Activated CD4-positive, alpha-beta T cell treated with anti-CD3 and anti-CD28 coated beads for 36 hours (primary cell): ENCODE measurements around the gene TAS2R39. TPM values are rescaled to one million over a fixed set of nuclear protein-coding genes. Genes with fewer than 3 reads are reported as not detected.

Source experiments
- ATAC-seq: fragments of 200-7000 bp; cut with Tn5 transposase; one replicate; pipeline ENCODE4 v1.10.0; 2021; ENCODE audit warnings: mild to moderate bottlenecking, moderate library complexity
- CTCF ChIA-PET: fragments of 350-600 bp; sonication (Branson Sonifier 250); formaldehyde crosslinking; loops from one replicate; lab custom pipeline; 2021; ENCODE audit warnings: antibody characterized with exemption; lab: Charles Lee
- POLR2A ChIA-PET: fragments of 350-600 bp; sonication (Branson Sonifier 250); formaldehyde crosslinking; loops from one replicate; lab custom pipeline; 2021; ENCODE audit warnings: antibody characterized with exemption, inconsistent platforms; lab: Charles Lee
- DNase-seq: peaks from one replicate; pipeline ENCODE4 v3.0.0-alpha.2; 2020
- H3K27ac Mint-ChIP-seq: one replicate; pipeline ENCODE4 v1.8.0; 2021; ENCODE audit warnings: mixed read lengths
- H3K27me3 Mint-ChIP-seq: one replicate; pipeline ENCODE4 v1.8.0; 2021; ENCODE audit warnings: mixed read lengths
- H3K36me3 Mint-ChIP-seq: one replicate; pipeline ENCODE4 v1.8.0; 2021; ENCODE audit warnings: low read depth, mixed read lengths
- H3K4me1 Mint-ChIP-seq: one replicate; pipeline ENCODE4 v1.8.0; 2021; ENCODE audit warnings: mixed read lengths
- H3K4me3 Mint-ChIP-seq: one replicate; pipeline ENCODE4 v1.8.0; 2021; ENCODE audit warnings: mild to moderate bottlenecking, moderate library complexity, mixed read lengths
- H3K9me3 Mint-ChIP-seq: one replicate; pipeline ENCODE4 v1.8.0; 2021; ENCODE audit warnings: low read depth, mixed read lengths
- intact Hi-C, 2 experiments: fragments of 100-400 bp; cut with DNase I in 1 of 2; cut with micrococcal nuclease in 1 of 2; formaldehyde crosslinking; loops; one replicate each; pipeline versions ENCODE4 v1.14.2 to v1.15.1; 2022 to 2024; cut with DNase I, micrococcal nuclease
- total RNA-seq, 2 experiments: library from RNA; stranded (reverse); gene quantifications; one replicate each; pipeline ENCODE4 v1.2.3, GENCODE V29; 2021

The TAS2R39 gene
- total RNA-seq, 2 experiments from 2014 or later = not detected

DNA sequence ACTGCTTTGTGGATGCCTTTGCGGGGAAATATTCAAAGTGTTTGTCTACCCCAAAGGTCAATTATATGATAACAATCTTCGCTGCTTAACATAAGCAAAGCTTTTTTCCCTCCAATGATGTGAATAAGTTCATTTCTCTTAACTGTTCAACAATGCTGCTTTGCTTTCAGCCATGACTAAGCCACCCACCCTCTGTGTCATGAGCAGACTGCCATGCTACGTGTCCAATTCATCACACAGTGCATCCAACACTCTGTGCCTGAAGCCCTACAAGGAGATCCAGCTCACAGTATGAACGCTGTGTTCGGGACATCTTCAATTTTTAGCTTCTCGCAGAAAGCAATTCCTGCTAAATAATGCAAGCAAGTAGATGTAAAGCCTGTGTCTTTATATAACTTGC is 32.9 kb downstream of the TAS2R39 start:
- ChIA-PET CTCF (interaction anchor here (0.6 to 5.7 kb wide), 17 partner anchors 24 to 699 kb away, joined by 3 to 247 read pairs (median 5); partner anchors contain the start of gene GSTK1), POLR2A (no interaction called here)
- no peak for ATAC-seq
- H3K36me3 Mint-ChIP-seq = no peaks in the 10 kb centered on the region
- no peak overlapping the region for H3K4me3 Mint-ChIP-seq
- H3K27ac Mint-ChIP-seq = no peak overlapping the region
- no peaks in the 10 kb centered on the region for H3K4me1 Mint-ChIP-seq
- H3K27me3 Mint-ChIP-seq = peaks cover 2% of the 10 kb centered on the region
- intact Hi-C loops = loop anchor here (5.0 to 10.0 kb wide), 8 partner anchors 364 to 1239 kb away; no protein-coding TSS in a partner anchor
- no peak for DNase-seq
- H3K9me3 Mint-ChIP-seq = no peaks in the 10 kb centered on the region

- POLR2A ChIA-PET = no interaction called here
- Mint-ChIP-seq H3K4me1 (no peaks in the 10 kb centered on the region), H3K27ac (no peak overlapping the region)
Observed at GRCh38 chr7:143216686-143217085, 33.5 kb downstream of the TAS2R39 start.

GRCh38 chr7:143217806-143218205 is 34.6 kb downstream of the TAS2R39 start:
- intact Hi-C loops = loop anchor here (5.0 to 10.0 kb wide), 8 partner anchors 366 to 1241 kb away; no protein-coding TSS in a partner anchor
- POLR2A ChIA-PET = no interaction called here
- CTCF ChIA-PET = interaction anchor here (0.7 to 5.7 kb wide), 2 partner anchors 212 to 251 kb away, joined by 3 to 247 read pairs; no protein-coding TSS in a partner anchor
- no peak overlapping the region for H3K4me3 Mint-ChIP-seq
- DNase-seq (no peak), ATAC-seq (no peak)
- peaks cover 9% of the 10 kb centered on the region for H3K27me3 Mint-ChIP-seq
- H3K9me3 Mint-ChIP-seq = no peaks in the 10 kb centered on the region
- H3K4me1 Mint-ChIP-seq = no peaks in the 10 kb centered on the region
- no peak overlapping the region for H3K27ac Mint-ChIP-seq
- H3K36me3 Mint-ChIP-seq = no peaks in the 10 kb centered on the region

More at GRCh38 chr7:143216686-143217085, 33.5 kb downstream of the TAS2R39 start:
- peaks cover 2% of the 10 kb centered on the region for H3K27me3 Mint-ChIP-seq
- CTCF ChIA-PET = interaction anchor here (0.5 to 5.7 kb wide), 9 partner anchors 47 to 574 kb away, joined by 3 to 247 read pairs (median 5); partner anchors contain the start of gene GSTK1
- DNase-seq = no peak
- no peaks in the 10 kb centered on the region for H3K9me3 Mint-ChIP-seq
- no peak overlapping the region for H3K4me3 Mint-ChIP-seq
- intact Hi-C loops = loop anchor here (5.0 to 10.0 kb wide), 8 partner anchors 364 to 1239 kb away; no protein-coding TSS in a partner anchor
- ATAC-seq = no peak
- no peaks in the 10 kb centered on the region for H3K36me3 Mint-ChIP-seq

- intact Hi-C loops = no loop called here
- Mint-ChIP-seq H3K4me3 (no peak overlapping the region), H3K4me1 (no peaks in the 10 kb centered on the region), H3K36me3 (no peaks in the 10 kb centered on the region), H3K27me3 (peaks cover 14% of the 10 kb centered on the region), H3K27ac (no peak overlapping the region), H3K9me3 (no peaks in the 10 kb centered on the region)
- ChIA-PET CTCF (interaction anchor here (0.9 to 2.8 kb wide), 10 partner anchors 10 to 820 kb away, joined by 3 to 8 read pairs (median 4); no protein-coding TSS in a partner anchor), POLR2A (no interaction called here)
- ATAC-seq (no peak), DNase-seq (no peak)
Observed at GRCh38 chr7:143221286-143221685, 38.1 kb downstream of the TAS2R39 start.

GRCh38 chr7:143221737-143222136 is 38.5 kb downstream of the TAS2R39 start, which contains the start of gene TAS2R40:
TSS of gene TAS2R40 (plus strand) at chr7:143222037. CDS start at chr7:143222079, 42 bp downstream.
- intact Hi-C loops = no loop called here
- no peaks in the 10 kb centered on the region for H3K36me3 Mint-ChIP-seq
- POLR2A ChIA-PET = no interaction called here
- ATAC-seq = no peak
- H3K27ac Mint-ChIP-seq = no peak within 1 kb of the TSS
- H3K4me3 Mint-ChIP-seq = no peak within 1 kb of the TSS
- CTCF ChIA-PET = interaction anchor here (0.9 to 2.8 kb wide), 10 partner anchors 10 to 820 kb away, joined by 3 to 8 read pairs (median 4); no protein-coding TSS in a partner anchor
- no peaks in the 10 kb centered on the region for H3K4me1 Mint-ChIP-seq
- DNase-seq = no peak
- peaks cover 14% of the 10 kb centered on the region for H3K27me3 Mint-ChIP-seq
- no peaks in the 10 kb centered on the region for H3K9me3 Mint-ChIP-seq

GRCh38 chr7:143222782-143223181 is 39.6 kb downstream of the TAS2R39 start:
- Mint-ChIP-seq H3K36me3 (no peaks in the 10 kb centered on the region), H3K9me3 (no peaks in the 10 kb centered on the region), H3K27ac (no peak overlapping the region), H3K4me1 (no peaks in the 10 kb centered on the region), H3K4me3 (no peak overlapping the region), H3K27me3 (peaks cover 14% of the 10 kb centered on the region)
- DNase-seq (no peak), ATAC-seq (no peak)
- intact Hi-C loops = no loop called here
- ChIA-PET POLR2A (no interaction called here), CTCF (interaction anchor here (1.2 to 1.8 kb wide), 3 partner anchors 18 to 219 kb away, joined by 3 to 7 read pairs (median 3); no protein-coding TSS in a partner anchor)

DNA sequence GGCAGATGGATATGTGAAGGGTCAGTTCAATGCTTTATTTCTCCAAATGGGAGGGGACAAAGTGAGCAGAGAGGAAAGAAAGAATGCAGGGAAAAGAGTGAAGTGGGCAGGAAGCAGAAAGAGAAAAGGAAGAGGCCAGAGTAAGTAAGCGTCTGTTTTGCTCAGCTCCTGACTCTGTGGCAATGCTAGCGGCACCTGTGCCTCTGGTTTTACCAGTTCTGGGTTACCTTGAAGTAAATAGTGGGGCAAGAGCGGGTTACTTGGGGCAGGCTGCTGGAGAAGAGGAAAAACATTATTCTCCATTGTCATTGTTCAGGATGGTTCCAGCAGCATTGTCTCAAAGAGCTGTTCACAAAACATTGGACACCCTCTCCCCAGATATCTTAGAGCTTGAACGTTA is 40.6 kb downstream of the TAS2R39 start:
- ChIA-PET POLR2A (no interaction called here), CTCF (interaction anchor here (0.9 to 1.6 kb wide), 6 partner anchors 8 to 220 kb away, joined by 3 to 12 read pairs (median 4); no protein-coding TSS in a partner anchor)
- Mint-ChIP-seq H3K27ac (no peak overlapping the region), H3K9me3 (no peaks in the 10 kb centered on the region), H3K4me1 (no peaks in the 10 kb centered on the region), H3K4me3 (no peak overlapping the region), H3K36me3 (no peaks in the 10 kb centered on the region), H3K27me3 (peaks cover 14% of the 10 kb centered on the region)
- no peak for ATAC-seq
- DNase-seq = no peak
- intact Hi-C loops = no loop called here

- Mint-ChIP-seq H3K9me3 (no peaks in the 10 kb centered on the region), H3K27me3 (peaks cover 12% of the 10 kb centered on the region), H3K36me3 (no peaks in the 10 kb centered on the region), H3K27ac (no peak overlapping the region), H3K4me1 (no peaks in the 10 kb centered on the region), H3K4me3 (no peak overlapping the region)
- POLR2A ChIA-PET = no interaction called here
- ATAC-seq = no peak
- CTCF ChIA-PET = interaction anchor here (1.6 kb wide), 2 partner anchors 10 to 15 kb away, joined by 7 to 12 read pairs; no protein-coding TSS in a partner anchor
- no peak for DNase-seq
- intact Hi-C loops = no loop called here
Observed at GRCh38 chr7:143225047-143225446, 41.8 kb downstream of the TAS2R39 start.

- ChIA-PET POLR2A (no interaction called here), CTCF (interaction anchor here (1.4 to 1.5 kb wide), 2 partner anchors 13 kb away, joined by 5 read pairs; no protein-coding TSS in a partner anchor)
- Mint-ChIP-seq H3K36me3 (no peaks in the 10 kb centered on the region), H3K4me1 (no peaks in the 10 kb centered on the region), H3K27me3 (peaks cover 6% of the 10 kb centered on the region), H3K9me3 (no peaks in the 10 kb centered on the region), H3K4me3 (no peak overlapping the region), H3K27ac (no peak overlapping the region)
- intact Hi-C loops = no loop called here
- ATAC-seq = no peak
- no peak for DNase-seq
Observed at GRCh38 chr7:143227806-143228205, 44.6 kb downstream of the TAS2R39 start.

DNA sequence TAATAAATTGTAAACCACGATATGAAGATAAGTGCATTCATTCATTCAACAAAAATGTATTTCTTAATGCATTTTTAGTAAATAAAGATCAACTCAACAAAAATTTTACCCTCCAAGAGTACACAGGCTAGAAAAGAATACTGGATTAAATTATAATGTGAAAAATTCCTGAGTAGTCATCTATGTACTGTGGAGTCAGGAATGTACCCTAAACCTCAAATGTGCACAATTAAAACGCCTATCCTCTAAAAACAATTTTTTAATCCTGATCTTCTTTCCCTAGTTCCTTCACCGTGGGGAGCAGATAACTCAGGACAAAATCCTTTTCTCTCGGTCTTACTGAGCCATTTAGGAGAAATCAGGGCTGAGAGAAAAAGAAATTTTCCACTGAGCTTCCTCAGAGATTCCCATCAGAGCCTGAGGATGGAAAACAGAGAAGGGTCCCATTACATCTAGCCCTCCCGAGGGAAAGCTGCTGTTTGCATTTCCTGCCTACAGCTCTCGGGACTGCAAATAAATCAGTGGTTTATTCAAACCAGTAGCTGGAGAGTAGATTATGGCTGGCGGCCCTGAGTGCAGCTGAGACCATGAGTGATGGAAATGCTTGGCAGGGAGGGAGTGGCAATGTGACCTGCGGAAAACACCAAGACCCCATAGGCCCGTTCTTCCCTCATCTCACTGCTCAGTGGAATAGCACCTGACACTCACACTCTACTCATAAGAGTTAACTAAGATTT is 46.0 kb downstream of the TAS2R39 start:
- no peaks in the 10 kb centered on the region for H3K9me3 Mint-ChIP-seq
- no peak overlapping the region for H3K4me3 Mint-ChIP-seq
- ATAC-seq (no peak), DNase-seq (no peak)
- no peak overlapping the region for H3K27ac Mint-ChIP-seq
- intact Hi-C loops = no loop called here
- ChIA-PET POLR2A (no interaction called here), CTCF (interaction anchor here (1.0 to 1.5 kb wide), 4 partner anchors 11 to 73 kb away, joined by 3 to 5 read pairs (median 4); no protein-coding TSS in a partner anchor)
- H3K4me1 Mint-ChIP-seq = no peaks in the 10 kb centered on the region
- H3K27me3 Mint-ChIP-seq = no peaks in the 10 kb centered on the region
- no peaks in the 10 kb centered on the region for H3K36me3 Mint-ChIP-seq

GRCh38 chr7:143230602-143231457 is 47.6 kb downstream of the TAS2R39 start:
- ChIA-PET POLR2A (no interaction called here), CTCF (interaction anchor here (1.3 to 1.5 kb wide), 2 partner anchors 9 to 10 kb away, joined by 3 to 4 read pairs; partner anchors contain the start of gene TAS2R40)
- Mint-ChIP-seq H3K27ac (no peak overlapping the region), H3K4me3 (no peak overlapping the region), H3K27me3 (peaks cover 3% of the 10 kb centered on the region), H3K9me3 (peaks cover 4% of the 10 kb centered on the region), H3K4me1 (no peaks in the 10 kb centered on the region), H3K36me3 (no peaks in the 10 kb centered on the region)
- intact Hi-C loops = no loop called here
- DNase-seq (no peak), ATAC-seq (no peak)
